ENCODE data around the gene TXNDC5. TPM values are rescaled to one million over a fixed set of nuclear protein-coding genes. Genes with fewer than 3 reads are reported as not detected.
A peak's percentile ranks its signal among the peaks of the same experiment; 100 is the strongest.

TXNDC5 gene
- total and polyA plus RNA-seq, 9 of the 15 experiments (the other 6 are each of a cell fraction or from before 2014, with no cell fraction given): 33.9 to 156 (median 137) TPM

DNA sequence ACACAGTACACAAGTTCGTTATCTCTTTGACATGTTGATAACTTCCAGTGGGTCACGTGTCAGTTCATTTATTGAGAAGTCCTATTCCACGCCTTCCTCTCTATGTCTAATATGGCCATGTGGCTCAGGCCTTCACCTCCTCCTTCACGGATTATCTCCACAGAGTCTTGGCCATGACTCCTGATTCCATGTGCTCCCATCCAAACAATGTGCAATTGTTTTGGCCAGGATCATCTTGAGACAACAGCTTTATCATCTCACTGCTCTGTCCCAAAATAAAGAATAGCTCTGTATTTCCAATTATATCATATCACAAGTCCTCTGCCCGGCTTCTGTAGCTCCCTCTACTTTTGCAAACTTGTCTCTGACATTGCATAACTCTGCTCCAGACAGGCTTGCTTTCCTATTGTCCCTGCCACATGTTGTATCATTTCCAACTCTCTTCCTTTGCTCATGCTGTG, 11.1 kb upstream of the TXNDC5 start (continued):
- TF ChIP-seq MAFG (tag; conservative IDR thresholded peaks at IDR 0.05) (no peak), ZNF41 (CRISPR knock-in tag; conservative IDR thresholded peaks at IDR 0.05) (no peak), LARP7 (IDR thresholded peaks at IDR 0.05) (no peak), MCM2 (IDR thresholded peaks at IDR 0.05; ENCODE audit: low read depth) (no peak), HCFC1 (IDR thresholded peaks at IDR 0.05; ENCODE audit: low read depth, low read length) (no peak), ADNP (tag; IDR thresholded peaks at IDR 0.05) (no peak), ZNF224 (CRISPR knock-in tag; IDR thresholded peaks at IDR 0.05) (no peak), KLF1 (tag; IDR thresholded peaks at IDR 0.05) (no peak), PHF21A (IDR thresholded peaks at IDR 0.05; ENCODE audit: borderline replicate concordance, low read depth) (no peak), RAD51 (IDR thresholded peaks at IDR 0.05; ENCODE audit: borderline replicate concordance, low read depth) (0 out of 2 replicates have a peak, but pooled peaks have one; percentile 32)
- TF ChIP-seq, protein P1, sequence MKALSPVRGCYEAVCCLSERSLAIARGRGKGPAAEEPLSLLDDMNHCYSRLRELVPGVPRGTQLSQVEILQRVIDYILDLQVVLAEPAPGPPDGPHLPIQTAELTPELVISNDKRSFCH (CRISPR knock-in tag; IDR thresholded peaks at IDR 0.05): no peak
- TF ChIP-seq, protein P1 (tag; IDR thresholded peaks at IDR 0.05): no peak
- TF ChIP-seq, protein P2, sequence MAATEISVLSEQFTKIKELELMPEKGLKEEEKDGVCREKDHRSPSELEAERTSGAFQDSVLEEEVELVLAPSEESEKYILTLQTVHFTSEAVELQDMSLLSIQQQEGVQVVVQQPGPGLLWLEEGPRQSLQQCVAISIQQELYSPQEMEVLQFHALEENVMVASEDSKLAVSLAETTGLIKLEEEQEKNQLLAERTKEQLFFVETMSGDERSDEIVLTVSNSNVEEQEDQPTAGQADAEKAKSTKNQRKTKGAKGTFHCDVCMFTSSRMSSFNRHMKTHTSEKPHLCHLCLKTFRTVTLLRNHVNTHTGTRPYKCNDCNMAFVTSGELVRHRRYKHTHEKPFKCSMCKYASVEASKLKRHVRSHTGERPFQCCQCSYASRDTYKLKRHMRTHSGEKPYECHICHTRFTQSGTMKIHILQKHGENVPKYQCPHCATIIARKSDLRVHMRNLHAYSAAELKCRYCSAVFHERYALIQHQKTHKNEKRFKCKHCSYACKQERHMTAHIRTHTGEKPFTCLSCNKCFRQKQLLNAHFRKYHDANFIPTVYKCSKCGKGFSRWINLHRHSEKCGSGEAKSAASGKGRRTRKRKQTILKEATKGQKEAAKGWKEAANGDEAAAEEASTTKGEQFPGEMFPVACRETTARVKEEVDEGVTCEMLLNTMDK (IDR thresholded peaks at IDR 0.05; ENCODE audit: borderline replicate concordance, insufficient read depth, low read depth, low read length, poor library complexity, severe bottlenecking): no peak
